ENCODE data around the gene RBBP8. TPM values are rescaled to one million over a fixed set of nuclear protein-coding genes. Genes with fewer than 3 reads are reported as not detected.

The RBBP8 gene
- total and polyA plus RNA-seq, 8 donors = 6.4 to 54.0 (median 30.1) TPM

- H3K27me3 ChIP-seq = no peaks in the 10 kb centered on the region
- H3K4me1 ChIP-seq = no peaks in the 10 kb centered on the region
- no peak overlapping the region for H3K27ac ChIP-seq
- TF ChIP-seq POLR2AphosphoS5 (IDR thresholded peaks at IDR 0.05) = no peak
- TF ChIP-seq EP300 (IDR thresholded peaks at IDR 0.05) = no peak
- no peak for TF ChIP-seq CTCF (IDR thresholded peaks at IDR 0.05)
- TF ChIP-seq POLR2A (IDR thresholded peaks at IDR 0.05) = no peak
- DNase-seq = no peak
- 84 to 96% (median 94%) methylated on average over 3 of the region's 3 CpGs for WGBS, 5 donors
- intact Hi-C loops (cut with DNase I; ENCODE audit: low total_unique reads) = no loop called here
- no peak overlapping the region for H3K4me3 ChIP-seq
- peaks cover 3 to 74% (median 48%) of the 10 kb centered on the region in 4 donors for H3K36me3 ChIP-seq
- no peaks in the 10 kb centered on the region for H3K9me3 ChIP-seq
These were observed 54.5 kb downstream of the RBBP8 start for GRCh38 chr18:22987547-22988189.

- H3K9me3 ChIP-seq = no peaks in the 10 kb centered on the region
- intact Hi-C loops (cut with DNase I; ENCODE audit: low total_unique reads) = no loop called here
These were observed 55.1 kb downstream of the RBBP8 start for GRCh38 chr18:22988208-22988607.

GRCh38 chr18:22998344-22998743 is 65.2 kb downstream of the RBBP8 start:
- Histone ChIP-seq H3K9me3 (no peaks in the 10 kb centered on the region), H3K27ac (no peak overlapping the region), H3K4me3 (no peak overlapping the region), H3K4me1 (no peaks in the 10 kb centered on the region), H3K27me3 (no peaks in the 10 kb centered on the region), H3K36me3 (peaks cover 3 to 47% (median 32%) of the 10 kb centered on the region in 4 donors)
- intact Hi-C loops (cut with DNase I; ENCODE audit: low total_unique reads) = no loop called here
- no peak for TF ChIP-seq CTCF (IDR thresholded peaks at IDR 0.05)
- no peak for TF ChIP-seq POLR2A (IDR thresholded peaks at IDR 0.05)
- TF ChIP-seq EP300 (IDR thresholded peaks at IDR 0.05) = no peak
- no peak for TF ChIP-seq POLR2AphosphoS5 (IDR thresholded peaks at IDR 0.05)
- WGBS, 5 donors = 88 to 90% (median 89%) methylated on average over 3 of the region's 3 CpGs
- no peak for DNase-seq

More at GRCh38 chr18:22988208-22988607, 55.1 kb downstream of the RBBP8 start:
- 86 to 94% (median 92%) methylated on average over 3 of the region's 3 CpGs for WGBS, 5 donors
- H3K4me1 ChIP-seq = no peaks in the 10 kb centered on the region
- no peak overlapping the region for H3K4me3 ChIP-seq
- DNase-seq = no peak
- H3K36me3 ChIP-seq = peaks cover 3 to 80% (median 53%) of the 10 kb centered on the region in 4 donors
- TF ChIP-seq POLR2AphosphoS5 (IDR thresholded peaks at IDR 0.05) (no peak), CTCF (IDR thresholded peaks at IDR 0.05) (no peak), POLR2A (IDR thresholded peaks at IDR 0.05) (no peak), EP300 (IDR thresholded peaks at IDR 0.05) (no peak)
- no peaks in the 10 kb centered on the region for H3K27me3 ChIP-seq
- no peak overlapping the region for H3K27ac ChIP-seq

- 95 to 100% (median 97%) methylated on average over 1 of the region's 1 CpG for WGBS, 5 donors
- intact Hi-C loops (cut with DNase I; ENCODE audit: low total_unique reads) = no loop called here
These were observed 66.1 kb downstream of the RBBP8 start for GRCh38 chr18:22999212-22999611.

More at GRCh38 chr18:22999212-22999611, 66.1 kb downstream of the RBBP8 start:
- no peak for TF ChIP-seq POLR2AphosphoS5 (IDR thresholded peaks at IDR 0.05)
- TF ChIP-seq CTCF (IDR thresholded peaks at IDR 0.05) = no peak
- no peak for TF ChIP-seq EP300 (IDR thresholded peaks at IDR 0.05)
- no peak for TF ChIP-seq POLR2A (IDR thresholded peaks at IDR 0.05)
- DNase-seq = no peak
- H3K4me3 ChIP-seq = no peak overlapping the region
- no peak overlapping the region for H3K27ac ChIP-seq
- no peaks in the 10 kb centered on the region for H3K4me1 ChIP-seq
- H3K9me3 ChIP-seq = no peaks in the 10 kb centered on the region
- peaks cover 3 to 48% (median 29%) of the 10 kb centered on the region in 4 donors for H3K36me3 ChIP-seq
- no peaks in the 10 kb centered on the region for H3K27me3 ChIP-seq

Measured in stomach (tissue), 9 donors.